ENCODE results near the gene NET1. TPM values are rescaled to one million over a fixed set of nuclear protein-coding genes. Genes with fewer than 3 reads are reported as not detected.

NET1 gene
- polyA plus RNA-seq, 1 of the 3 experiments (the other 2 are of a cell fraction), result 4.7 TPM

- Histone ChIP-seq H2AFZ (ENCODE audit: low read depth) (no peak overlapping the region), H4K20me1 (ENCODE audit: insufficient read depth) (no peaks in the 10 kb centered on the region), H3K4me1 (ENCODE audit: control insufficient read depth in 1 of 2, insufficient read depth in 2 of 2, low read depth in 1 of 2, low read length in 1 of 2) (no peaks in the 10 kb centered on the region), H3K79me2 (ENCODE audit: insufficient read depth) (no peaks in the 10 kb centered on the region), H3K27me3 (ENCODE audit: insufficient read depth) (no peaks in the 10 kb centered on the region), H3K27ac (ENCODE audit: low read depth in 2 of 2, low read length in 1 of 2) (no peak overlapping the region), H3K9me3 (no peaks in the 10 kb centered on the region), H3K9ac (no peak overlapping the region), H3F3A (replicated peaks; ENCODE audit: insufficient read depth) (no peaks in the 10 kb centered on the region), H3K9me2 (no peaks in the 10 kb centered on the region), H3K4me2 (no peak overlapping the region), H3K36me3 (replicated peaks in 1 of 2; ENCODE audit: control insufficient read depth in 1 of 2, insufficient read depth in 2 of 2, low read length in 1 of 2) (no peaks in the 10 kb centered on the region), H3K4me3 (ENCODE audit: low read depth in 2 of 2, low read length in 1 of 2) (no peak overlapping the region)
- DNase-seq, result no peak
- CTCF ChIA-PET, result no interaction called here
- TF ChIP-seq RXRA (IDR thresholded peaks at IDR 0.05; ENCODE audit: borderline replicate concordance, low read depth), result no peak
- TF ChIP-seq SIN3A (IDR thresholded peaks at IDR 0.05; ENCODE audit: borderline replicate concordance, low read depth, low read length), result no peak
- TF ChIP-seq YY1 (IDR thresholded peaks at IDR 0.05; ENCODE audit: low read depth), result no peak
- TF ChIP-seq CHD2 (IDR thresholded peaks at IDR 0.05; ENCODE audit: low read length, partially characterized antibody), result no peak
- TF ChIP-seq USF1 (IDR thresholded peaks at IDR 0.05; ENCODE audit: borderline replicate concordance, low read depth), result no peak
- TF ChIP-seq RCOR1 (IDR thresholded peaks at IDR 0.05; ENCODE audit: low read length), result no peak
- TF ChIP-seq FOXM1 (IDR thresholded peaks at IDR 0.05; ENCODE audit: low read depth), result no peak
- no peak for TF ChIP-seq FOXJ3 (CRISPR knock-in tag; IDR thresholded peaks at IDR 0.05)
- no peak for TF ChIP-seq ELF1 (IDR thresholded peaks at IDR 0.05)
- no peak for TF ChIP-seq IRF3 (IDR thresholded peaks at IDR 0.05; ENCODE audit: low read depth, low read length)
- TF ChIP-seq MEF2A (IDR thresholded peaks at IDR 0.05; ENCODE audit: borderline replicate concordance, low read depth), result no peak
- no peak for TF ChIP-seq CTCF (IDR thresholded peaks at IDR 0.05)
- no peak for TF ChIP-seq SMC3 (IDR thresholded peaks at IDR 0.05; ENCODE audit: low read depth, low read length)
- TF ChIP-seq NFIC (IDR thresholded peaks at IDR 0.05; ENCODE audit: borderline replicate concordance), result no peak
- no peak for TF ChIP-seq GATA2 (CRISPR knock-in tag; IDR thresholded peaks at IDR 0.05)
- TF ChIP-seq PBX3 (IDR thresholded peaks at IDR 0.05), result no peak
- 53% methylated on average over 4 of the region's 7 CpGs for WGBS (ENCODE audit: low lambda C conversion rate)
- POLR2A ChIA-PET, result no interaction called here
Measured at GRCh38 chr10:5491477-5491876, 79.1 kb downstream of the NET1 start.
